DOHH2 (cell line): ENCODE data around the gene MAGI1.

Source experiments
- CTCF ChIP-seq: fragments of 200-600 bp; sonication (generic); IDR thresholded peaks from one replicate; pipeline ENCODE4 v1.5.1; 2014; ENCODE audit warnings: antibody characterized with exemption, mild to moderate bottlenecking, low read depth, low read length; ENCODE audit not compliant: poor library complexity, severe bottlenecking
- EZH2phosphoT487 ChIP-seq: fragments of 200-600 bp; sonication (generic); IDR thresholded peaks from 2 replicates; pipeline ENCODE4 v1.6.1; 2017; ENCODE audit warnings: borderline replicate concordance, mild to moderate bottlenecking, antibody characterized with exemption, low read length, moderate library complexity, mixed read lengths

GRCh38 chr3:65352951-65353350, 685.8 kb downstream of the MAGI1 start:
- TF ChIP-seq CTCF (no peak), EZH2phosphoT487 (no peak)
